Liver (tissue), 9 donors: ENCODE results near the gene PLA2G6. TPM values are rescaled to one million over a fixed set of nuclear protein-coding genes. Genes with fewer than 3 reads are reported as not detected.
A peak's percentile ranks its signal among the peaks of the same experiment; 100 is the strongest.

ENCODE experiments used
- DNase-seq: peaks from one replicate; pipeline ENCODE4 v3.0.0-alpha.2; 2017; ENCODE audit warnings: low spot score
- H3K27ac ChIP-seq, 2 donors: one replicate each; pipeline ENCODE4 v1.7.0; 2013; ENCODE audit warnings: inconsistent platforms in 2 of 2, low read length in 2 of 2, control low read depth in 1 of 2, low read depth in 1 of 2, mild to moderate bottlenecking in 1 of 2
- H3K27me3 ChIP-seq, 4 donors: one replicate each; pipeline versions ENCODE4 v1.6.1 to v1.7.0; 2013; ENCODE audit warnings: low read length in 3 of 4, inconsistent platforms in 1 of 4, mild to moderate bottlenecking in 1 of 4, moderate library complexity in 1 of 4; ENCODE audit not compliant: control insufficient read depth in 4 of 4, insufficient read depth in 4 of 4
- H3K36me3 ChIP-seq, 4 donors: one replicate each; pipeline versions ENCODE4 v1.6.1 to v1.7.0; 2013; ENCODE audit warnings: low read length in 3 of 4, mild to moderate bottlenecking in 3 of 4, low read depth in 1 of 4, moderate library complexity in 1 of 4; ENCODE audit not compliant: control insufficient read depth in 4 of 4, insufficient read depth in 3 of 4
- H3K4me1 ChIP-seq, 4 donors: one replicate each; pipeline versions ENCODE4 v1.6.1 to v1.7.0; 2013; ENCODE audit warnings: low read length in 3 of 4, mild to moderate bottlenecking in 3 of 4, moderate library complexity in 1 of 4; ENCODE audit not compliant: control insufficient read depth in 4 of 4, insufficient read depth in 4 of 4
- H3K4me3 ChIP-seq, 3 donors: one replicate each; pipeline versions ENCODE4 v1.6.1 to v1.7.0; 2013; ENCODE audit warnings: low read length in 3 of 3, control low read depth in 1 of 3, low read depth in 1 of 3, mild to moderate bottlenecking in 1 of 3
- H3K9ac ChIP-seq, 2 donors: one replicate each; pipeline ENCODE4 v1.7.0; 2013; ENCODE audit warnings: low read length in 2 of 2, mild to moderate bottlenecking in 2 of 2, moderate library complexity in 2 of 2, control low read depth in 1 of 2, low read depth in 1 of 2
- H3K9me3 ChIP-seq, 4 donors: one replicate each; pipeline versions ENCODE4 v1.6.1 to v1.7.0; 2013; ENCODE audit warnings: low read length in 3 of 4; ENCODE audit not compliant: control insufficient read depth in 4 of 4
- ATF3 ChIP-seq: IDR thresholded peaks from 2 replicates; pipeline ENCODE4 v1.6.1; 2016; ENCODE audit warnings: antibody characterized with exemption
- CTCF ChIP-seq: fragments of 150-350 bp; IDR thresholded peaks from 2 replicates; pipeline ENCODE4 v1.5.1; 2017; ENCODE audit warnings: improper control_type of control experiment, low read depth, low read length; ENCODE audit not compliant: missing input control
- FOXA1 ChIP-seq: IDR thresholded peaks from 2 replicates; pipeline ENCODE4 v1.6.1; 2016; ENCODE audit warnings: antibody characterized with exemption
- FOXA2 ChIP-seq: IDR thresholded peaks from 2 replicates; pipeline ENCODE4 v1.6.1; 2016; ENCODE audit warnings: antibody characterized with exemption
- GABPA ChIP-seq, 2 donors: IDR thresholded peaks in 1 of 2; conservative IDR thresholded peaks in 1 of 2; 2 replicates each; pipeline ENCODE4 v1.6.1; 2016; ENCODE audit warnings: antibody characterized with exemption in 2 of 2, mild to moderate bottlenecking in 1 of 2, moderate library complexity in 1 of 2
- HNF4A ChIP-seq, 2 donors: conservative IDR thresholded peaks; 2 replicates each; pipeline ENCODE4 v1.6.1; 2016; ENCODE audit warnings: antibody characterized with exemption in 2 of 2, mild to moderate bottlenecking in 2 of 2
- HNF4G ChIP-seq: IDR thresholded peaks from 2 replicates; pipeline ENCODE4 v1.6.1; 2016; ENCODE audit warnings: antibody characterized with exemption
- MAX ChIP-seq: IDR thresholded peaks from 2 replicates; pipeline ENCODE4 v1.6.1; 2016; ENCODE audit warnings: antibody characterized with exemption
- RAD21 ChIP-seq, 2 donors: IDR thresholded peaks; 2 replicates each; pipeline ENCODE4 v1.6.1; 2016; ENCODE audit warnings: antibody characterized with exemption in 2 of 2, mild to moderate bottlenecking in 2 of 2
- REST ChIP-seq: IDR thresholded peaks from 2 replicates; pipeline ENCODE4 v1.6.1; 2016; ENCODE audit warnings: antibody characterized with exemption, mild to moderate bottlenecking
- RXRA ChIP-seq, 2 donors: IDR thresholded peaks; 2 replicates each; pipeline ENCODE4 v1.6.1; 2017 to 2018; ENCODE audit warnings: antibody characterized with exemption in 2 of 2, mild to moderate bottlenecking in 1 of 2
- SP1 ChIP-seq: IDR thresholded peaks from 2 replicates; pipeline ENCODE4 v1.6.1; 2018; ENCODE audit warnings: antibody characterized with exemption, mild to moderate bottlenecking
- TAF1 ChIP-seq: conservative IDR thresholded peaks from 2 replicates; pipeline ENCODE4 v1.6.1; 2016; ENCODE audit warnings: antibody characterized with exemption, mild to moderate bottlenecking
- WGBS: extraction: QIAGEN DNeasy Blood & Tissue Kit; methylation state at CpG from one replicate; pipeline ENCODE4 v1.1.7; 2013; 5-methylcytosine and 5-hydroxymethylcytosine counted together
- polyA plus RNA-seq, 2 donors: library from polyadenylated mRNA; stranded (reverse) in 1 of 2; unstranded in 1 of 2; fragments of 200-250 nt in 1 of 2; fragments of >200 nt in 1 of 2; fragmentation: Nextera tagmentation in 1 of 2; extraction: Ambion mirVana in 1 of 2; gene quantifications; one replicate each; pipeline versions ENCODE4 v1.2.1 to v1.2.3, GENCODE V29; 2013 to 2015
- total RNA-seq, 2 donors: library from RNA; depleted of rRNA; stranded (reverse); fragments of >200 nt; gene quantifications; one replicate each; pipeline ENCODE4 v1.2.3, GENCODE V29; 2014
- donor health status: healthy.
- donor health status: healthy.
- donor health status: healthy.
- donor health status: healthy.
- donor health status: healthy.

The PLA2G6 gene
- total and polyA plus RNA-seq, 4 donors: 5.7 to 9.0 (median 7.2) TPM

- Histone ChIP-seq H3K36me3 (peaks cover 0 to 1% (median 0%) of the 10 kb centered on the region in 4 donors), H3K4me3 (no peak overlapping the region), H3K27ac (no peak overlapping the region), H3K4me1 (peaks cover 7 to 33% (median 23%) of the 10 kb centered on the region in 4 donors), H3K9me3 (no peaks in the 10 kb centered on the region), H3K9ac (no peak overlapping the region), H3K27me3 (no peaks in the 10 kb centered on the region)
- 95% methylated on average over 4 of the region's 4 CpGs for WGBS
- no peak for DNase-seq
- TF ChIP-seq HNF4A (conservative IDR thresholded peaks at IDR 0.05): no peak
- no peak for TF ChIP-seq GABPA (IDR thresholded peaks at IDR 0.05 in 1 of 2, conservative IDR thresholded peaks at IDR 0.05 in 1 of 2)
- TF ChIP-seq CTCF: no peak
- no peak for TF ChIP-seq FOXA1
- TF ChIP-seq ATF3: no peak
- no peak for TF ChIP-seq TAF1
- TF ChIP-seq SP1: no peak
- no peak for TF ChIP-seq RAD21 (IDR thresholded peaks at IDR 0.05)
These were observed 4.6 kb downstream of the PLA2G6 start for GRCh38 chr22:38177044-38177443.

- H3K36me3 ChIP-seq: peaks cover 0 to 1% (median 0%) of the 10 kb centered on the region in 4 donors
- no peak for TF ChIP-seq RXRA (IDR thresholded peaks at IDR 0.05)
- no peak for TF ChIP-seq MAX
- no peak for TF ChIP-seq HNF4A (conservative IDR thresholded peaks at IDR 0.05)
- no peak for TF ChIP-seq GABPA (IDR thresholded peaks at IDR 0.05 in 1 of 2, conservative IDR thresholded peaks at IDR 0.05 in 1 of 2)
- no peak for TF ChIP-seq CTCF
- TF ChIP-seq FOXA1: no peak
- TF ChIP-seq REST: no peak
- TF ChIP-seq HNF4G: no peak
- TF ChIP-seq FOXA2: no peak
- TF ChIP-seq SP1: no peak
- H3K4me1 ChIP-seq: peaks cover 7 to 29% (median 22%) of the 10 kb centered on the region in 4 donors
- H3K4me3 ChIP-seq: no peak overlapping the region
- WGBS: 72% methylated on average over 14 of the region's 14 CpGs
- DNase-seq: no peak
- no peak overlapping the region for H3K9ac ChIP-seq
- peak overlapping the region; percentile 16 to 39 for H3K27ac ChIP-seq
- no peaks in the 10 kb centered on the region for H3K27me3 ChIP-seq
- H3K9me3 ChIP-seq: no peaks in the 10 kb centered on the region
These were observed 5.4 kb downstream of the PLA2G6 start for GRCh38 chr22:38176170-38176741.
